Nucleus accumbens (tissue), 56 donors: ENCODE data around the gene SLC9A8.
"Not testable (repeated sequence)": the region's sequence is repeated elsewhere in the genome, so short reads cannot be mapped to it uniquely, and the experiment has no call there.

Experiments
- DNase-seq, 56 donors: peaks; one replicate each; lab custom pipeline; 2025; lab: John Stamatoyannopoulos, UW

Gene SLC9A8

GRCh38 chr20:49890471-49891361, 78.1 kb downstream of the SLC9A8 start:
- DNase-seq, result peak in 15 of 56 donors; percentile 10 to 54 (median 25)

- DNase-seq, result no peak
These were observed 79.0 kb downstream of the SLC9A8 start for GRCh38 chr20:49891476-49892110.

GRCh38 chr20:49892260-49892659, 79.6 kb downstream of the SLC9A8 start:
- peak in 6 of 56 donors; percentile 12 to 39 (median 16) for DNase-seq

GRCh38 chr20:49892817-49893216, 80.2 kb downstream of the SLC9A8 start:
- no peak for DNase-seq

- DNase-seq, result no peak
These were observed 80.8 kb downstream of the SLC9A8 start for GRCh38 chr20:49893242-49894072.

- no peak for DNase-seq
These were observed 81.4 kb downstream of the SLC9A8 start for GRCh38 chr20:49894073-49894470.

- not testable (repeated sequence) for DNase-seq
These were observed 83.0 kb downstream of the SLC9A8 start for GRCh38 chr20:49895474-49896093.

GRCh38 chr20:49896204-49896603, 83.6 kb downstream of the SLC9A8 start:
- DNase-seq, result no peak

GRCh38 chr20:49899541-49900383, 87.1 kb downstream of the SLC9A8 start:
- DNase-seq, result no peak

GRCh38 chr20:49901588-49901987, 89.0 kb downstream of the SLC9A8 start:
- peak in 1 of 56 donors; percentile 14 for DNase-seq

- no peak for DNase-seq
These were observed 92.0 kb downstream of the SLC9A8 start for GRCh38 chr20:49904440-49905214.

GRCh38 chr20:49905415-49906091, 92.9 kb downstream of the SLC9A8 start:
- no peak for DNase-seq

GRCh38 chr20:49906101-49906604, 93.5 kb downstream of the SLC9A8 start:
- DNase-seq, result no peak

- DNase-seq, result no peak
These were observed 94.1 kb downstream of the SLC9A8 start for GRCh38 chr20:49906615-49907154.

- no peak for DNase-seq
These were observed 95.0 kb downstream of the SLC9A8 start for GRCh38 chr20:49907405-49908257.

- DNase-seq, result no peak
These were observed 95.6 kb downstream of the SLC9A8 start for GRCh38 chr20:49908258-49908565.
